HG03108 (cell line): ENCODE data around the gene INPP5J.
"Not testable (repeated sequence)": the region's sequence is repeated elsewhere in the genome, so short reads cannot be mapped to it uniquely, and the experiment has no call there.

ENCODE experiments used
- ATAC-seq: cut with Tn5 transposase; IDR thresholded peaks from one replicate; pipeline ENCODE4 v1.9.1; 2021; ENCODE audit warnings: moderate library complexity; ENCODE audit not compliant: unreplicated experiment

Gene INPP5J

GRCh38 chr22:31099841-31100761 is 22.7 kb upstream of the INPP5J start:
- no peak for ATAC-seq

- ATAC-seq: no peak
These were observed 21.8 kb upstream of the INPP5J start for GRCh38 chr22:31100762-31101525.

GRCh38 chr22:31102441-31103081 is 20.2 kb upstream of the INPP5J start:
- ATAC-seq: no peak

GRCh38 chr22:31103111-31103510 is 19.7 kb upstream of the INPP5J start:
- no peak for ATAC-seq

- ATAC-seq: no peak
These were observed 18.7 kb upstream of the INPP5J start for GRCh38 chr22:31103899-31104694.

GRCh38 chr22:31104869-31105268 is 17.9 kb upstream of the INPP5J start:
- ATAC-seq: no peak

GRCh38 chr22:31105282-31105929 is 17.4 kb upstream of the INPP5J start:
- ATAC-seq: no peak

GRCh38 chr22:31106001-31106571 is 16.7 kb upstream of the INPP5J start:
- no peak for ATAC-seq

GRCh38 chr22:31106731-31107177 is 16.0 kb upstream of the INPP5J start:
- no peak for ATAC-seq

GRCh38 chr22:31107178-31107893 is 15.4 kb upstream of the INPP5J start, which contains the start of gene SELENOM:
Gene SELENOM, minus strand, starts transcription at chr22:31107568. Its CDS starts 63 bp downstream, at chr22:31107505.
- ATAC-seq: peak; percentile 88

- peak; percentile 7 for ATAC-seq
These were observed 14.9 kb upstream of the INPP5J start for GRCh38 chr22:31107894-31108218.

GRCh38 chr22:31112547-31113091 is 10.1 kb upstream of the INPP5J start:
- ATAC-seq: not testable (repeated sequence)

- ATAC-seq: no peak
These were observed 4.5 kb upstream of the INPP5J start for GRCh38 chr22:31118046-31118820.

GRCh38 chr22:31119026-31119717 is 3.6 kb upstream of the INPP5J start:
- no peak for ATAC-seq

GRCh38 chr22:31120230-31120629 is 2.5 kb upstream of the INPP5J start:
- no peak for ATAC-seq

GRCh38 chr22:31120642-31121041 is 2.1 kb upstream of the INPP5J start:
- ATAC-seq: no peak

GRCh38 chr22:31121403-31121802 is 1.4 kb upstream of the INPP5J start:
- ATAC-seq: no peak

- ATAC-seq: no peak
These were observed 602 bp upstream of the INPP5J start for GRCh38 chr22:31122196-31122531.
